Activated CD4-positive, alpha-beta T cell treated with anti-CD3 and anti-CD28 coated beads for 36 hours (primary cell): ENCODE measurements around the gene FAM8A1. TPM values are rescaled to one million over a fixed set of nuclear protein-coding genes. Genes with fewer than 3 reads are reported as not detected.

Experiments
- ATAC-seq: fragments of 200-7000 bp; cut with Tn5 transposase; one replicate; pipeline ENCODE4 v1.10.0; 2021; ENCODE audit warnings: mild to moderate bottlenecking, moderate library complexity
- CTCF ChIA-PET: fragments of 350-600 bp; sonication (Branson Sonifier 250); formaldehyde crosslinking; loops from one replicate; lab custom pipeline; 2021; ENCODE audit warnings: antibody characterized with exemption; lab: Charles Lee
- POLR2A ChIA-PET: fragments of 350-600 bp; sonication (Branson Sonifier 250); formaldehyde crosslinking; loops from one replicate; lab custom pipeline; 2021; ENCODE audit warnings: antibody characterized with exemption, inconsistent platforms; lab: Charles Lee
- DNase-seq: peaks from one replicate; pipeline ENCODE4 v3.0.0-alpha.2; 2020
- H3K27ac Mint-ChIP-seq: one replicate; pipeline ENCODE4 v1.8.0; 2021; ENCODE audit warnings: mixed read lengths
- H3K27me3 Mint-ChIP-seq: one replicate; pipeline ENCODE4 v1.8.0; 2021; ENCODE audit warnings: mixed read lengths
- H3K36me3 Mint-ChIP-seq: one replicate; pipeline ENCODE4 v1.8.0; 2021; ENCODE audit warnings: low read depth, mixed read lengths
- H3K4me1 Mint-ChIP-seq: one replicate; pipeline ENCODE4 v1.8.0; 2021; ENCODE audit warnings: mixed read lengths
- H3K4me3 Mint-ChIP-seq: one replicate; pipeline ENCODE4 v1.8.0; 2021; ENCODE audit warnings: mild to moderate bottlenecking, moderate library complexity, mixed read lengths
- H3K9me3 Mint-ChIP-seq: one replicate; pipeline ENCODE4 v1.8.0; 2021; ENCODE audit warnings: low read depth, mixed read lengths
- intact Hi-C, 2 experiments: fragments of 100-400 bp; cut with DNase I in 1 of 2; cut with micrococcal nuclease in 1 of 2; formaldehyde crosslinking; loops; one replicate each; pipeline versions ENCODE4 v1.14.2 to v1.15.1; 2022 to 2024; cut with DNase I, micrococcal nuclease
- total RNA-seq, 2 experiments: library from RNA; stranded (reverse); gene quantifications; one replicate each; pipeline ENCODE4 v1.2.3, GENCODE V29; 2021

The FAM8A1 gene
- total RNA-seq, 2 experiments from 2014 or later = 3.3 to 4.1 TPM

DNA sequence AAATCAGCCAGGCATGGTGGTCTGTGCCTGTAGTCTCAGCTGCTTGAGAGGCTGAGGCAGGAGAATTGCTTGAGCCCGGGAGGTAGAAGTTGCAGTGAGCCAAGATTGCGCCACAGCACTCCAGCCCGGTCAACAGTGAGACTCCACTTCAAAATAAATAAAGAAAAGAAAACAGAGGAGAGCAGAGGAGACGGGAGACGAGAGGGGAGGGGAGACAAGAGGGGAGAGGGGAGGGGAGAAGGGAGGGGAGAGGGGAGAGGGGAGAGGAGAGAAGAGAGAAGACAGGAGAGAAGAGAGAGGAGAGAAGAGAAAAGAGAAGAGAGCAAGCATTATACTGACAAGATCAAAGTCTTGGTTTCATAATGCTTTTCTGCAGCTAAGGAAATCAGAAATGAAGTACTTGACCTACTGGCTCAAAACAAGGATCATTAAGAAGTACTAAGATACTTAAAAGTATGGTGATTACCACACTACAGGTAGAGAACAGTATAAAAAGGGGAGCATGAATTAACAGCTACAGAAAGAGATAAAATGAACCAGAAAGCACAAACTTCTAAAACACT, 30.5 kb downstream of the FAM8A1 start:
- POLR2A ChIA-PET = no interaction called here
- H3K9me3 Mint-ChIP-seq = no peaks in the 10 kb centered on the region
- H3K27me3 Mint-ChIP-seq = no peaks in the 10 kb centered on the region
- peaks cover 73% of the 10 kb centered on the region for H3K36me3 Mint-ChIP-seq
- DNase-seq (no peak), ATAC-seq (no peak)
- CTCF ChIA-PET = interaction anchor here (0.7 kb wide), 1 partner anchor 25 kb away, joined by 3 read pairs; no protein-coding TSS in a partner anchor
- peak overlapping the region; percentile 56 for H3K27ac Mint-ChIP-seq
- no peak overlapping the region for H3K4me3 Mint-ChIP-seq
- H3K4me1 Mint-ChIP-seq = peaks cover 28% of the 10 kb centered on the region
- intact Hi-C loops = no loop called here

DNA sequence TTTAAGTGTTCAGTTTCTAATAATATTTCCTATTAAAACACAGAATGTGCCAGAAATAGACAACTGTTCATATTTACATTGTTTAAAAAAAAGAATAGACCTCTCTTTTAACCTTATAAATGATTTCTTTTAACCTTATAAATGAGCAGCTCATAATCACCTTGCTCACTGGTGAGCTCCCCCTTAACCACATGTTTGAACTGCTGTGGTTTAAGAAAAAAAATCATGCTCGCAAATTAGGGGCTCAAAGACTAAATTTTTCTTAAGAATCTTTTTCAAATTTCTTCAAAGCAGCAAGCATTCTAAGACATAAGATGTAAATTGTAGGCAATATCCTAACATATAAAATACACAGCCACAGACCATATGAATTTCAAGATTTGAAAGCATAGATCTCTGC, 32.8 kb downstream of the FAM8A1 start:
- DNase-seq = no peak
- Mint-ChIP-seq H3K9me3 (no peaks in the 10 kb centered on the region), H3K27me3 (no peaks in the 10 kb centered on the region), H3K36me3 (peaks cover 82% of the 10 kb centered on the region), H3K4me3 (no peak overlapping the region), H3K27ac (peak overlapping the region; percentile 85), H3K4me1 (peaks cover 44% of the 10 kb centered on the region)
- intact Hi-C loops = no loop called here
- POLR2A ChIA-PET = no interaction called here
- no peak for ATAC-seq
- CTCF ChIA-PET = interaction anchor here (1.3 to 1.9 kb wide), 2 partner anchors 13 to 70 kb away, joined by 3 to 4 read pairs; no protein-coding TSS in a partner anchor

DNA sequence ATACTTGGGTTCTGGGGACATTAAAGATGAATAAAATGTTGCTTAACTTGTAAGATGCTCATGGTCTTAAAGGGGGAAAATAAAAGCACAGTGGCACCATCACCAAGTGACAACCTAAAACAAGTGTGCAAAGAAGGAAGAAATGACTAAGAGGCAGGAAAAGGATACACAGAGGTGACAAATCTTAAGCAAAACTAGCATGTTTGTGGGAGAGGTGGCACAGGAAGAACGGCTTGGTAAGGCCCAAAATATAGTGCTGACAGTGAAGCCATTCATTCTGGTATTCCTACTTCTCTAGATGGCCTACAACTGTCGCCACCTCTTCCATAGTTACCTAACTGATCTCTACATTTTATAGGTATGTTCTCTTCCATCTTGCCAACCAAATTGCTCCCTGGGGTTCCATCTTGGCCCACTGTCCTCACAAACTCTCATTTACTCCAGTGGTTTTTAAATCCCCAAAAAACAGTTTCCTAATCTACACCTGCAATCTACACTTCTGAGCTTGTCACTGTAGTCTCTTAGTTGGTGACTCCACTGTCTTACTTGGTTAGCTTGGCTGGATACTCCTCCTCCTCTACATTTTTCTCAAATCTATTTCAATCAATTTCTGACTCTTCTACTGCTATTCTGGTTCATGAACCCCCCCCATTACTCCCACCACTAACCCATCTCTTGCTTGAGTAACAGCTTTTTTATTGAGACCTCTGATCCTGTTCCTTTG, 33.5 kb downstream of the FAM8A1 start:
- peak; percentile 37 for DNase-seq
- H3K4me1 Mint-ChIP-seq = peaks cover 46% of the 10 kb centered on the region
- POLR2A ChIA-PET = interaction anchor here (0.6 kb wide), 1 partner anchor 605 kb away, joined by 4 read pairs; no protein-coding TSS in a partner anchor
- H3K27me3 Mint-ChIP-seq = no peaks in the 10 kb centered on the region
- peak overlapping the region; percentile 85 for H3K27ac Mint-ChIP-seq
- CTCF ChIA-PET = interaction anchor here (0.6 to 1.9 kb wide), 4 partner anchors 12 to 229 kb away, joined by 3 to 5 read pairs (median 4); no protein-coding TSS in a partner anchor
- H3K4me3 Mint-ChIP-seq = no peak overlapping the region
- ATAC-seq = peak; percentile 94
- no peaks in the 10 kb centered on the region for H3K9me3 Mint-ChIP-seq
- intact Hi-C loops = no loop called here
- H3K36me3 Mint-ChIP-seq = peaks cover 85% of the 10 kb centered on the region

DNA sequence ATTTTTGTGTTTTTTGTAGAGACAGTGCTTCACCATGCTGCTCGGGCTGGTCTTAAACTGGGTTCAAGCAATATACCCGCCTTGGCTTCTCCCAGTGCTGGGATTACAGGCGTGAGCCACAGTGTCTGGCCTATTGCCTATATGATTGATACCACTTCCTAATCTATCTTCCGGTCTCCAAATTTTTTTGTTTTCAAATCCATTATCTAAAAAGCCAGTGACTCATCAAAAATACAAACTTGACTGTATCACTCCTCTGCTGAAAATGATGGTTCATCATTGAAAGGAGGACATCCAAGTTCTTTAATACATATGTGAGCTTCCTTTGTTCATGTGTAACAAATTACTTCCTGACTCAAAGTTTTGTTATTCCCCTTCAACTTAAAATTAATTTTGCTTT, 35.5 kb downstream of the FAM8A1 start:
- ChIA-PET POLR2A (no interaction called here), CTCF (no interaction called here)
- ATAC-seq = no peak
- no peaks in the 10 kb centered on the region for H3K9me3 Mint-ChIP-seq
- peak overlapping the region; percentile 37 for H3K27ac Mint-ChIP-seq
- peaks cover 42% of the 10 kb centered on the region for H3K4me1 Mint-ChIP-seq
- no peak overlapping the region for H3K4me3 Mint-ChIP-seq
- no peak for DNase-seq
- peaks cover 81% of the 10 kb centered on the region for H3K36me3 Mint-ChIP-seq
- intact Hi-C loops = loop anchor here in 1 of 2 experiments (5.0 kb wide), 1 partner anchor 37 kb away; no protein-coding TSS in a partner anchor
- H3K27me3 Mint-ChIP-seq = no peaks in the 10 kb centered on the region

- ChIA-PET CTCF (interaction anchor here (1.0 kb wide), 1 partner anchor 64 kb away, joined by 3 read pairs; no protein-coding TSS in a partner anchor), POLR2A (interaction anchor here (0.6 kb wide), 1 partner anchor 1533 kb away, joined by 3 read pairs; no protein-coding TSS in a partner anchor)
- Mint-ChIP-seq H3K36me3 (peaks cover 76% of the 10 kb centered on the region), H3K9me3 (no peaks in the 10 kb centered on the region), H3K27ac (peak overlapping the region; percentile 9), H3K27me3 (no peaks in the 10 kb centered on the region), H3K4me1 (peaks cover 41% of the 10 kb centered on the region), H3K4me3 (no peak overlapping the region)
- ATAC-seq (no peak), DNase-seq (no peak)
- intact Hi-C loops = loop anchor here (2.0 to 5.0 kb wide), 3 partner anchors 15 to 34 kb away; no protein-coding TSS in a partner anchor
These were observed 38.2 kb downstream of the FAM8A1 start for GRCh38 chr6:17638212-17638715.

DNA sequence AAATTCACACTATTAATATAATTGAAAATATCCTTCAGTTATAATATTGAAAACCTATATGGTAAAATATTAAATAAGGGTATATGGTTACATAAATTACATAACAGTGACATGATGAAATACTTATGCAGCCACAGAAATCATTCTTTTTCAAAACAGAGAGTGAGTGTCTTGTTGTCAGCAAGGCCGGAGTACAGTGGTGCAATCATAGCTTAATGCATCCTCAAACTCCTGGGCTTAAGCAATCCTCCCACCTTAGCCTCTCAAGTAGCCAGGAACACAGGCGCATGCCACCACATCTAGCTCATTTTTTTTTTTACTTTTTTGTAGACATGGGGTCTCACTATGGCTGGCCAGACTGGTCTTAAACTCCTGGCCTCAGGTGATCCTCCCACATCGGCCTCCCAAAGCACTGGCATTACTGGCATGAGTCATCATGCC, 40.4 kb downstream of the FAM8A1 start:
- Mint-ChIP-seq H3K36me3 (peaks cover 76% of the 10 kb centered on the region), H3K27ac (peak overlapping the region; percentile 63), H3K4me3 (no peak overlapping the region), H3K27me3 (no peaks in the 10 kb centered on the region), H3K4me1 (peaks cover 23% of the 10 kb centered on the region), H3K9me3 (no peaks in the 10 kb centered on the region)
- CTCF ChIA-PET = interaction anchor here (1.6 kb wide), 1 partner anchor 17 kb away, joined by 3 read pairs; no protein-coding TSS in a partner anchor
- DNase-seq = no peak
- intact Hi-C loops = no loop called here
- POLR2A ChIA-PET = interaction anchor here (0.6 kb wide), 1 partner anchor 63 kb away, joined by 4 read pairs; no protein-coding TSS in a partner anchor
- no peak for ATAC-seq

DNA sequence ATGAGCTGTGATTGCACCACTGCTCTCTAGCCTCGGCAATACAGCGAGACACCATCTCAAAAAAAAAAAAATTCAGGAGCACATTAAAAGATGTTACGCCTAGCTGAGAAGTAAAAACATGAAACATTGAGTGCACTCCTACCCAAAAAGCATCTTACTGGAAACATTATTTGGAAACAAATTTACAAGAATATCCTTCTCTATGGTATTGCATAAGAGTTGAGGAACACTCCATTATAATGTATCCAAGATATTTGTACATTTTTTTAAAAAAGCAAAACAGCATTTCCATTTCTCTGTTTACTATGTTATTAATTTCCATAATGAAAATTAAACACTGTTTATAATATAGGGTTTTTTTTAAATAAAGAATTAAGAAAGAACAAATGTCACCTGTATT, 48.6 kb downstream of the FAM8A1 start:
- ChIA-PET POLR2A (interaction anchor here (0.7 kb wide), 1 partner anchor 28 kb away, joined by 3 read pairs; no protein-coding TSS in a partner anchor), CTCF (no interaction called here)
- peaks cover 65% of the 10 kb centered on the region for H3K36me3 Mint-ChIP-seq
- H3K27me3 Mint-ChIP-seq = no peaks in the 10 kb centered on the region
- H3K9me3 Mint-ChIP-seq = no peaks in the 10 kb centered on the region
- DNase-seq (no peak), ATAC-seq (no peak)
- intact Hi-C loops = loop anchor here in 1 of 2 experiments (5.0 kb wide), 1 partner anchor 36 kb away; no protein-coding TSS in a partner anchor
- H3K4me1 Mint-ChIP-seq = peaks cover 8% of the 10 kb centered on the region
- no peak overlapping the region for H3K27ac Mint-ChIP-seq
- no peak overlapping the region for H3K4me3 Mint-ChIP-seq

DNA sequence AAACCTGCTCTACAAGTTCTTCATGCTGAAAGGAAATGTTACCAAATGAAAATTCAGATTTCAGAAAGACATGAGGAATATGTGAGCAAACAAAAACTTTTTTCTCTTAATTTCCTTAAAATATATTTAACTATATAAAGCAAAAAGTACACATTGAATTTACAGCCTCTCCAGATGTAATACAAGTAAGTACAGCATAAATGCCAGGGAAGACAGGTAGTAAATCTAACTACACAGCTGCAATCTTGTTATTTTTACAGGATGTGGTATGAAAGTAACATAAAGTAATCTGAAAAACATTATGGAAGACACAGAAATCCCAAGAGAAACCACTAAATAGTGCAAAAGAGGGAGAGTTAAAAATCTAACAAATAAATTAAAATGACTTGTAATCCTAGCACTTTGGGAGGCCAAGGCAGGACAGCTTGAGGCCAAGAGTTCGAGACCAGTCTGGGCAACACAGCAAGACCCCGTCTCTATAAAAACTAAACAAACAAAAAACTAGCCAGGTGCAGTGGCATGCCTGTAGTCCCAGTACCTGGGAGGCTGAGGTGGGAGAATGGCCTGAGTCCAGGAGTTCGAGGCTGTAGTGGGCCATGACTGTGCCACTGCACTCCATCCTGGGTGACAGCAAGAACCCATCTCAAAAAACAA, 50.7 kb downstream of the FAM8A1 start:
- Mint-ChIP-seq H3K9me3 (no peaks in the 10 kb centered on the region), H3K36me3 (peaks cover 60% of the 10 kb centered on the region), H3K4me3 (no peak overlapping the region), H3K27me3 (no peaks in the 10 kb centered on the region), H3K27ac (peak overlapping the region; percentile 63), H3K4me1 (peaks cover 19% of the 10 kb centered on the region)
- intact Hi-C loops = loop anchor here in 1 of 2 experiments (5.0 kb wide), 1 partner anchor 48 kb away; the partner anchor contains the start of gene FAM8A1
- no peak for DNase-seq
- CTCF ChIA-PET = interaction anchor here (0.7 kb wide), 1 partner anchor 21 kb away, joined by 4 read pairs; no protein-coding TSS in a partner anchor
- POLR2A ChIA-PET = no interaction called here
- ATAC-seq = no peak

DNA sequence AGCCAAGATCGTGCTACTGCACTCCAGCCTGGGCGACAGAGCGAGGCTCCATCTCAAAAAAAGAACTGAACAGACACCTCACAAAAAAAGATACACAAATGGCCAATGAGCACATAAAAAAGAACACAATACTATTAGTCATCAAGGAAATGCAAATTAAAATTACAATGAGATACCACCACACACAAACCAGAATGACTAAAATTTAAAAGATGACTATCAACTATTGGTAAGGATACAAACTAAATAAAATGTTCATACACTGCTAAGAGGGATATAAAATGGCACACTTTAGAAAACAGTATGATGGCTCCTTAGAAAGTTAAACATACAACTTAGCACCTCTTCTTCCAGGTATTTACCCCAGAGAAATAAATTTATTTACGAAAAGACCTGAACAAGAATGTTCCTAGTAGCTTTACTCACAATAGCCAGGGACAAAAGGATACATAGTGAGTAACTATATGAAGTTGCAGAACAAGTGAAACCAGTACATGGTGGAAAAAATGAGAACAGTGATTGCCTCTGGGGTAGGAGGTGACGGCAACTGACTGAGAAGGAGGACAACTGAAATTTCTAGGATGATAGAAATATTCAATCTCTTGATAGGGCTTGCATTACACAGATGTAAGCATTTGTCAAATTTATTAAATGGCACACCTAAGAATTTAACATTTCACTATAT, 53.2 kb downstream of the FAM8A1 start:
- no peak overlapping the region for H3K4me3 Mint-ChIP-seq
- H3K27ac Mint-ChIP-seq = peak overlapping the region; percentile 66
- ChIA-PET CTCF (interaction anchor here (0.6 kb wide), 1 partner anchor 53 kb away, joined by 3 read pairs; the partner anchor contains the start of gene FAM8A1), POLR2A (no interaction called here)
- no peaks in the 10 kb centered on the region for H3K27me3 Mint-ChIP-seq
- peaks cover 56% of the 10 kb centered on the region for H3K36me3 Mint-ChIP-seq
- DNase-seq (no peak), ATAC-seq (peak; percentile 87)
- intact Hi-C loops = loop anchor here in 1 of 2 experiments (1.0 to 5.0 kb wide), 2 partner anchors 20 to 51 kb away; partner anchors contain the start of gene FAM8A1
- H3K4me1 Mint-ChIP-seq = peaks cover 19% of the 10 kb centered on the region
- no peaks in the 10 kb centered on the region for H3K9me3 Mint-ChIP-seq

GRCh38 chr6:17656092-17656491, 56.0 kb downstream of the FAM8A1 start:
- Mint-ChIP-seq H3K27me3 (no peaks in the 10 kb centered on the region), H3K36me3 (peaks cover 50% of the 10 kb centered on the region), H3K4me1 (peaks cover 19% of the 10 kb centered on the region), H3K4me3 (no peak overlapping the region), H3K27ac (no peak overlapping the region), H3K9me3 (no peaks in the 10 kb centered on the region)
- ATAC-seq (no peak), DNase-seq (no peak)
- intact Hi-C loops = no loop called here
- ChIA-PET CTCF (interaction anchor here (0.6 to 1.7 kb wide), 6 partner anchors 11 to 190 kb away, joined by 3 to 8 read pairs (median 3); no protein-coding TSS in a partner anchor), POLR2A (no interaction called here)
